Superior temporal gyrus (tissue), 1 donor: ENCODE data around the gene XRN1.
"Not testable (repeated sequence)": the region's sequence is repeated elsewhere in the genome, so short reads cannot be mapped to it uniquely, and the experiment has no call there.

Source experiments
- DNase-seq: peaks from one replicate; pipeline ENCODE4 v3.0.0-alpha.2; 2016; ENCODE audit errors: extremely low spot score

XRN1 gene

GRCh38 chr3:142438096-142438495 lies 9.7 kb downstream of the XRN1 start:
- not testable (repeated sequence) for DNase-seq

- DNase-seq, result no peak
Observed at GRCh38 chr3:142436951-142437585, 10.8 kb downstream of the XRN1 start.

- DNase-seq, result no peak
Observed at GRCh38 chr3:142434503-142434902, 13.3 kb downstream of the XRN1 start.

- no peak for DNase-seq
Observed at GRCh38 chr3:142433110-142433509, 14.7 kb downstream of the XRN1 start.

- no peak for DNase-seq
Observed at GRCh38 chr3:142429582-142429981, 18.3 kb downstream of the XRN1 start.

- no peak for DNase-seq
Observed at GRCh38 chr3:142424754-142425153, 23.1 kb downstream of the XRN1 start.

GRCh38 chr3:142418926-142419592 lies 28.8 kb downstream of the XRN1 start:
- no peak for DNase-seq

GRCh38 chr3:142417302-142417701 lies 30.5 kb downstream of the XRN1 start:
- no peak for DNase-seq

- DNase-seq, result not testable (repeated sequence)
Observed at GRCh38 chr3:142400537-142400936, 47.3 kb downstream of the XRN1 start.

GRCh38 chr3:142394921-142395622 lies 52.8 kb downstream of the XRN1 start:
- DNase-seq, result no peak

- no peak for DNase-seq
Observed at GRCh38 chr3:142385078-142385477, 62.8 kb downstream of the XRN1 start.

- DNase-seq, result no peak
Observed at GRCh38 chr3:142374687-142375086, 73.2 kb downstream of the XRN1 start.

GRCh38 chr3:142369576-142369975 lies 78.3 kb downstream of the XRN1 start:
- not testable (repeated sequence) for DNase-seq

- no peak for DNase-seq
Observed at GRCh38 chr3:142366434-142366833, 81.4 kb downstream of the XRN1 start.

GRCh38 chr3:142363936-142364467 lies 83.8 kb downstream of the XRN1 start:
- no peak for DNase-seq

GRCh38 chr3:142363433-142363832 lies 84.4 kb downstream of the XRN1 start:
- DNase-seq, result not testable (repeated sequence)

GRCh38 chr3:142359367-142359766 lies 88.5 kb downstream of the XRN1 start:
- DNase-seq, result no peak

- DNase-seq, result no peak
Observed at GRCh38 chr3:142356818-142357217, 91.0 kb downstream of the XRN1 start.

GRCh38 chr3:142355692-142356091 lies 92.1 kb downstream of the XRN1 start:
- no peak for DNase-seq

- DNase-seq, result no peak
Observed at GRCh38 chr3:142354076-142354475, 93.8 kb downstream of the XRN1 start.

GRCh38 chr3:142353571-142353970 lies 94.3 kb downstream of the XRN1 start:
- DNase-seq, result no peak

- DNase-seq, result not testable (repeated sequence)
Observed at GRCh38 chr3:142352698-142353097, 95.1 kb downstream of the XRN1 start.

- no peak for DNase-seq
Observed at GRCh38 chr3:142348460-142348859, 99.4 kb downstream of the XRN1 start.
